Caki2 (cell line): ENCODE data around the gene ANKRD49. TPM values are rescaled to one million over a fixed set of nuclear protein-coding genes. Genes with fewer than 3 reads are reported as not detected.
A peak's percentile ranks its signal among the peaks of the same experiment; 100 is the strongest.

Source experiments
- DNase-seq: peaks from one replicate; pipeline ENCODE4 v3.0.0-alpha.2; 2015; ENCODE audit warnings: low read depth
- in situ Hi-C: cut with HindIII; loops from 2 replicates; pipeline ENCODE4 v1.10.0; 2016; ENCODE audit warnings: low sequenced_read_pairs, low pct_unique_long_range_greater_than_20kb, mixed read lengths
- total RNA-seq: library from RNA; depleted of rRNA; stranded (reverse); fragments of >200 nt; shearing (Covaris generic); gene quantifications from 2 replicates; pipeline ENCODE4 v1.2.3, GENCODE V29; 2014; ENCODE audit warnings: low replicate concordance; rRNA removed

The ANKRD49 gene, protein sequence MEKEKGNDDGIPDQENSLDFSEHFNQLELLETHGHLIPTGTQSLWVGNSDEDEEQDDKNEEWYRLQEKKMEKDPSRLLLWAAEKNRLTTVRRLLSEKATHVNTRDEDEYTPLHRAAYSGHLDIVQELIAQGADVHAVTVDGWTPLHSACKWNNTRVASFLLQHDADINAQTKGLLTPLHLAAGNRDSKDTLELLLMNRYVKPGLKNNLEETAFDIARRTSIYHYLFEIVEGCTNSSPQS
- total RNA-seq, result 4.2 and 6.7 TPM in 2 replicates

DNA sequence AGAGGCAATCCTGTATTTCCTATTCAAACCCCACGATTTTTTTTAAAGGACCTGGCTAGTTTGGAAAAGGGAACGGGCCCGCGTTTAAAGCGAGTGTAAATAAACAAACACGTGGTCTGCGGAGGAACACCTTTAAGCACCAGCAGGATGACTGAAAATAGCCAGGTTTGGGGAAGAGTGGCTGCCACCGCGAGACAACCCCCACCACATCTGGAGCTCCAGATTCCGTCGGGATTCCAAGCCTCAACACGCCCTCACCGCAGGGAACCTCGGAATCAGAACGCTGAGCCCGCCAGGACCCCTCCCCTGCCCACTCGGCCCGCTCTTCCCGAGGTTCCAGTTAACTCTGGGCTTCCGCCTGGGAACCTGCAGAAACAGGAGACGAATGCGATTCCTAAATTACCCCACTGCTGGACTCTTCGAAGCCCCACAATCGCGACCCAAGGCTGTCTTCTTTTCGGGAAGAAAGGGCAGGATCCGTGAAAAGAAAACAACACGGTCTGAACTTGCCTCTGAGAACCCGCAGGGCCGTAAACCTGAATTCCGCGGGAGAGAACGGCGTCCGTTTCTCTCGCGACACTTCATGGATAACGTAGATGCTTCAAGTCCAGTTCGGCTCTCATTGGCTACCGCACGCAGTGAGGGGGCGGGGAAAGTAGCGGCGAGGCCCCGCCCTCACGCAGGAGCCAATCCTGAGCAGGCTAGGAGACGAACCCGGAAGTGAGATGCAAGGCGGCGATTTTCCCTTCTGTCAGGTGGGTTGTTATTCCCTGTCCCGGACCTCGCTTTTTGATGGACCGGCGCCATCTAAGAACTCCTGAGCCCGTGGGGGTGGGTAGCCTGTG, at the start of gene ANKRD49, which contains the start of gene MRE11:
ANKRD49 (plus strand) TSS at position 704 of the 845 bp plus-strand sequence. CDS start 2,710 bp downstream, outside the sequence.
MRE11 (minus strand) TSS at position 564 of the 845 bp plus-strand sequence. CDS start 1,043 bp downstream, outside the sequence.
- peak; percentile 92 for DNase-seq
- in situ Hi-C loops, result no loop called here

- DNase-seq, result no peak
- in situ Hi-C loops, result no loop called here
Measured at GRCh38 chr11:94445641-94446040, 48.1 kb upstream of the ANKRD49 start.

- no peak for DNase-seq
- in situ Hi-C loops, result no loop called here
Measured at GRCh38 chr11:94447149-94447548, 46.6 kb upstream of the ANKRD49 start.

DNA sequence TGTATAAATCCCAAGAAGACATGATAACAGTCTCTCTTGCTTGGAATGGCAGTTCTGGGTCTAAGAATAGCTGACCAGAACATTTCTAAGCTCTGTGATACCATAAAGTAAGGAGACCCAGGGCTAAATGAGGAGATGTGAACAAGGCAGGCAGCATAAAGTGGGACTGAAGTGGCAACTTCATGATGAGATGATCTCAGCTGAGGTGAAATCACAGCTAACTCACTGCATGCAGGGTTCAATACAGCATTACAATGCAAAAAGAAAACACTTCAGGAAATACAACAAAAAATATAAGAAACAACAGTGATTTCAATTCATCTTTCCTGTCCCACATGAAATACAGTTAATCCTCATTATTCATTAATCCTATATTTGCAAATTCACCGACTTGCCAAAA, 44.8 kb upstream of the ANKRD49 start:
- DNase-seq, result no peak
- in situ Hi-C loops, result no loop called here

DNA sequence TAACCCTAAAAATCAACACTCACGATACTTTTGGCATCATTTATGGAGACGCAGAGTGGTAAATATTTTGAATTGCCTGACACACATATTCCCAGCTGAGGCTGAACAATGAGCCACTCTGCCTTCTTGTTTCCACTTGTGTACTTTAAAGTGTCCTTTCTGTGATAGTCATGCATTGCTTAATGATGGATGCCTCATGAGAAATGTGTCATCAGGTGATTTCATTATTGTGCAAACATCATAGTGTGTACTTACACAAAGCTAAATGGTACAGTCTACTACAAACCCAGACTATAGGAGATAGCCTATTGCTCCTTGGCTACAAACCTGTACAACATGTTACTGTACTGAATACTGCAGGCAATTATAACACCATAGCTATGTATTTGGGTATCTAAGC, 44.3 kb upstream of the ANKRD49 start:
- no peak for DNase-seq
- in situ Hi-C loops, result no loop called here

- in situ Hi-C loops, result no loop called here
- DNase-seq, result no peak
Measured at GRCh38 chr11:94450048-94450447, 43.7 kb upstream of the ANKRD49 start.

- DNase-seq, result no peak
- in situ Hi-C loops, result no loop called here
Measured at GRCh38 chr11:94452988-94453387, 40.8 kb upstream of the ANKRD49 start.

- in situ Hi-C loops, result no loop called here
- no peak for DNase-seq
Measured at GRCh38 chr11:94454301-94454700, 39.5 kb upstream of the ANKRD49 start.

- no peak for DNase-seq
- in situ Hi-C loops, result no loop called here
Measured at GRCh38 chr11:94455861-94456260, 37.9 kb upstream of the ANKRD49 start.

DNA sequence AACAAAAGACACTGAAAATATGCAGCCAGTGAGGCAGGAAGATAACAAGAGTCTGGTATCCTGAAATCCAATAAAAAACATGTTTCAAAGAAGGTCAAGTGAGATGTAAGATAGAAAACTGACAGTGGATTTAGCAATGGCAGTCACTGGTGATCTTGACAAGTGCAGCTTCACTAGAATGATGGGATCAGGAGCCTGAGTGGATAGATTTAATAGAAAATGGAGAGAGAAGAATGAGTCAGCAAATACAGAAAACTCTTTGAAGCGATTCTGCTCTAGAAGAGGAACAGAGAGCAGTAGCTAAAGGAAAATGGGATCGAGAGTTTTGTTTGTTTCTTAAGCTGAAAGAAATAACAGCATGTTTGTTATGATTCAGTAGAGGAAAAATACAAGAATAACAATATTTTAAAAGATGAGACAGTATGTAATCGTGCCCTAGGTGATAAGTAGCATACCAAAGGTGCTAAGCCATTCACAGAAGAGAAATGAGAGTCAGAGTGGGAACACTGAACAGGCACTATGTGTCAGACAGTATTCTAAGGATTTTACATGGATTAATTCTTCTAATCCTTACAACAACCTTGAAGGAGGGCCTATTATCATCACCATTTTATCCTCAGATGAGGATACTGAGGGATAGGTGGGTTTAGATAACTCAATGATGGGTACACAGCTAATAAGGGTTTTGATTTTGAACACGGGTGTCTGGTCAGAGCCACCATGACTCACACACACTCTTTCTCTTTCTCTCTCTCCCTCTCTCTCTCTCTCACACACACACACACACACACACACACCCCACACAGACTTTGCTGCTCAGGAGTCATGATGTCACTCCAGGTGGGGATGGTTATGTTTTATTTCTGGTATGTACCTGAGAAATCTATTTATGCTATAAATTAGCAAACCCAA, 36.4 kb upstream of the ANKRD49 start:
- in situ Hi-C loops, result no loop called here
- peak; percentile 3 for DNase-seq

DNA sequence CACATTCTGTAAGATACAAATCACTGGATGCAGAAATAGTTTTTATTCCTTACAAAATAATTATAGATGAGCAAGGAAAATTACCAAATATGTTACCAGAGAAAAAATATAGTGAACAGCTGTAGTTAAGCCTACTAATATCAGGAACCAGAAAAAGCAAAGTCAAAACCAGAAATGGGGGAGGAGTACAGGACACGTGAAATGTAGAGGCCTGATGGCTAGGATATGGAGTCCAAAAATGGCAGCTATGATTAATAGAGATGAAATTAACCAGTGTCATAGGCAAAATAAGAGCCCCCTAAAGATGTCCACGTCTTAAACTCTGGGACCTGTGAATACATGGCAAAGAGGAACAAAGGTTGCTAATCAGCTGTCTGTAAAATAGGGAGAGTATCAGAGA, 34.2 kb upstream of the ANKRD49 start:
- in situ Hi-C loops, result no loop called here
- DNase-seq, result no peak

DNA sequence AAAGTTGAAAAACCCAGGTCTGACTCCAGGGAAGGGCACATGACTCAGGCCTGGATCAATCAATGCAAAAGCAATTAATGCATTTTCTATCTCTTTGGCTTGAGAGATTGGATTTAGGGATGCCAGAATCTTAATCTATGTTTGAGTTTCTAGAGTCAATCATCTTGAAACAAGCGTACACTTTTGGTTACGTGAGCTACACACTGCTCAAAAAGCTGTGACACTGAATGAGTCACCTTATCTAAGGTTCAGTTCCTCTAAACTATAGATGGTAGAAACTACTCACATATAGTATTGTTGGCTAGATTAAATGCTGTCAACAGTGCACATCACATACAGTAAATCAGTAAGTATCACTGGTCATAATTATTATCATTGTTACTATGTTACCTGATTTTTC, 24.4 kb upstream of the ANKRD49 start:
- DNase-seq, result no peak
- in situ Hi-C loops, result no loop called here

DNA sequence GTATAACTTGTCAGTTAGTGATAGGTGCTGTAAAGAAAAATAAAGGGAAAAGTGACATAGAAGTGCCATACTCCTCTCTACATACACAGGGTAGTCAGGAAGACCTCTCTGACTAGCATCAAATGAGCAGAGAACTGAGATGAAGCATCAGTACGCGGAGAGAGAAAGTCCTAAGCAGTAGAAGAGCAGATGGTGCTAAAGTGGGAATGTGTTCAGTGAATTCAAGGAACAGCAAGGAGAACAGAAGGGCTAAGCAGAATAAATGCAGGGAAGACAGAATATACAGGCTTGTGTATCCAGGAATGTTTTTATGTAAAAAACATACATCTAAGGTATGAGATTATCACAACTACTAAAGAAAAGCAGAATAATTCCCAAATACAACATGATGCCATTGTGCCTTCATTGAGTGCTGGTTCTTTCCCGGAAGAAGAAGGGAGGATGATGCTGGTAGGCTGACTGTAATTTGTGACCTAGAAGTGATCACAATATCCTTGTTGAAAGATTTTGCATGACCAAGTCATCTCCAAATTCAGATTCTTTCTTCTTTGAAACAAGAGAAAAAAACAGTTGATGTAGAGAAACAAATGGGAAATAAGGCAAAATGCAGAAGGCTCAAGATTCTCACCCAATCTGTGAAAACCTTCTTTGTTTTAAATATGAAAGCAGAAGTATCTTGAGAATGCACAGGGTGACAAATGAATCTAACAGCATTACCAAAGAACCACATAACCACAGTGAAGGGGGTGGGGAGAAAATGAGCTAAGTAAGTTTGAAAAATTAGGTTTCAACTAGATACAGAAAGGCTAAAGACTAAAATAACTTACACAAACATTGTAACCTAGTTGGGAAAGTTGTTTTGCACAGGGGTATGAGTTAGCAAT, 20.6 kb upstream of the ANKRD49 start:
- DNase-seq, result no peak
- in situ Hi-C loops, result no loop called here

- in situ Hi-C loops, result no loop called here
- DNase-seq, result no peak
Measured at GRCh38 chr11:94477624-94478023, 16.2 kb upstream of the ANKRD49 start.

GRCh38 chr11:94481342-94481741, 12.4 kb upstream of the ANKRD49 start:
- in situ Hi-C loops, result no loop called here
- DNase-seq, result no peak

- in situ Hi-C loops, result no loop called here
- no peak for DNase-seq
Measured at GRCh38 chr11:94486068-94486467, 7.7 kb upstream of the ANKRD49 start.

DNA sequence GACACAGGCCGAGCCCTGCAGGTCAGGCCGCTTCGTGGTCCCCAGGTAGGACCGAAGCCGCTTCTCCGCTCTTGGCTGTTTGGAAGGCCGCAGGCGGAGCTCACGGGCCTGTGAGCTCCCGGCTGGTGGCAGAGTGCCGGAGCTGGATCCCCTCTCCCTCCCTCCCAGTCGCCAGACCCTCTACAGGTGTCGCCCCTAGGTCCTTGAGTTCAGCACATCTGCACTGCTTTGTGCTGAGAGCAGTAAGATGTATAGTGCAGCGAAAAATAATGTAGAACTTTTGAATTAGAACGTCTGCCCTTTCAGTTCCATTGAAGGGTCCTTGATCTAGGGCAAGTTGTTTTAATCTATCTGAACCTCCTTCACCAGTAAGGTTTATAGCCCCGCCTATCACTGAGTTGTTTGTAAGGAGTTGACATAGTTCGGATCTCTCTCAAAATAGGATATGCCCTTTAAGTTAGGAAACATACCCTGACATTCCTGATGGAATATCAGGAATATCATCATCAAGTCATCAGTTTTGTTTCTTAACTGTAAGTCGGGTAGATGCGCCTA, 419 bp downstream of the ANKRD49 start:
- in situ Hi-C loops, result no loop called here
- no peak for DNase-seq
